Calu3 (cell line): Measurements from ENCODE around the gene SIAH3. TPM values are rescaled to one million over a fixed set of nuclear protein-coding genes. Genes with fewer than 3 reads are reported as not detected.

Source experiments
- BruUV-seq: library from RNA; stranded (reverse); fragments of 400-500 nt; replicated peaks from 2 replicates; lab custom pipeline; 2021; lab: Mats Ljungman, UMichigan
- CTCF ChIA-PET: fragments of 300-600 bp; sonication (Branson Sonifier 250); formaldehyde crosslinking; loops from one replicate; lab custom pipeline; 2022; ENCODE audit warnings: antibody characterized with exemption; lab: Charles Lee
- DNase-seq: peaks from one replicate; pipeline ENCODE4 v3.0.0; 2022
- H3K27ac Mint-ChIP-seq: one replicate; pipeline ENCODE4 v1.8.0; 2022; ENCODE audit warnings: mixed read lengths; ENCODE audit not compliant: unreplicated experiment
- H3K27me3 Mint-ChIP-seq: one replicate; pipeline ENCODE4 v1.8.0; 2022; ENCODE audit warnings: mixed read lengths; ENCODE audit not compliant: unreplicated experiment
- H3K36me3 Mint-ChIP-seq: one replicate; pipeline ENCODE4 v1.8.0; 2022; ENCODE audit warnings: mild to moderate bottlenecking, moderate library complexity, mixed read lengths; ENCODE audit not compliant: insufficient read depth, unreplicated experiment
- H3K4me1 Mint-ChIP-seq: one replicate; pipeline ENCODE4 v1.8.0; 2022; ENCODE audit warnings: mild to moderate bottlenecking, low read depth, mixed read lengths; ENCODE audit not compliant: unreplicated experiment
- H3K4me3 Mint-ChIP-seq: one replicate; pipeline ENCODE4 v1.8.0; 2022; ENCODE audit warnings: mild to moderate bottlenecking, low read depth, moderate library complexity, mixed read lengths; ENCODE audit not compliant: unreplicated experiment
- H3K9me3 Mint-ChIP-seq: one replicate; pipeline ENCODE4 v1.8.0; 2022; ENCODE audit warnings: low read depth, mixed read lengths; ENCODE audit not compliant: unreplicated experiment
- CTCF ChIP-seq: fragments of 200-600 bp; IDR thresholded peaks from one replicate; pipeline ENCODE4 v1.8.0; 2022; ENCODE audit warnings: antibody characterized with exemption; ENCODE audit not compliant: unreplicated experiment
- intact Hi-C: fragments of 100-400 bp; cut with micrococcal nuclease; formaldehyde crosslinking; loops from one replicate; pipeline ENCODE4 v1.10.0; 2022; ENCODE audit not compliant: unreplicated experiment
- total RNA-seq: library from RNA; stranded (reverse); gene quantifications from 2 replicates; pipeline ENCODE4 v1.2.3, GENCODE V29; 2022

Gene SIAH3
- total RNA-seq, 1 experiment from 2014 or later, result not detected

GRCh38 chr13:45834411-45834994 lies 17.1 kb downstream of the SIAH3 start:
- Mint-ChIP-seq H3K4me1 (peaks cover 9% of the 10 kb centered on the region), H3K9me3 (no peaks in the 10 kb centered on the region), H3K4me3 (no peak overlapping the region), H3K36me3 (no peaks in the 10 kb centered on the region), H3K27ac (no peak overlapping the region), H3K27me3 (no peaks in the 10 kb centered on the region)
- intact Hi-C loops, result no loop called here
- CTCF ChIA-PET, result no interaction called here
- TF ChIP-seq CTCF, result no peak
- no peak for DNase-seq
- BruUV-seq, result no TSS peak

DNA sequence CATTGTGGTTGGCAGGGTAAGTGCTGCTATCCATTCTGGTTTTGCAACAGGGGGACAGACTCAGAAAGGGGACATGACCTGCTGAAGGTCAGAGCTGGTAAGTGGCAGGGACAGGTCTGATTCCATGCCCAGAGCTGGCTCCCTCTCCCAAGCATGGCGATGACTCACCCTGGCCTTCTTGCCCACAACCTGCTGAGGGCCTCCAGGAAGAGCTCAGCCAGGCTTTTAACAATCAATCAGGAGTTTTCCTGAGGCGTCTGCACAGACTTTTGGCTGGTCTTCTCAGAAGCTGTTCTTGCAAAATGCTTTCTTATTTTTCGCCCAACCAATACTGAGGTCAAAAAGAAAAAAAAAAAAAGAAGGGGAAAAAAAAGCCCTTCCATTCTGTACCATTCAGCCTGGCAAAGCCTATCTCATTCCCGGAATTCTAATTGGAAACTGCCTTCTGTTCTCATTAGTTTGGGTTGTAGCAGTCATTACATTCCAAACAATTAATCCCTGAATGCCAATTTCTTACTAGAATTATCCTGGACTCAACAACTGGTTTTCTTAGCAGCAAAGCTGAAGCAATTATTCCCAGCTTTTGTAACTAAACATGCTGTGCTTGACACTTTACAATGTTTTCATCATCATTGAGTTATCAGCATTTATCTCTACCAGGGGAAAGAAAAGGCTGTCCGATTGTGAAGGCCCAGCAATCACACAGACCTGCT lies 17.7 kb downstream of the SIAH3 start:
- Mint-ChIP-seq H3K36me3 (no peaks in the 10 kb centered on the region), H3K27ac (no peak overlapping the region), H3K9me3 (no peaks in the 10 kb centered on the region), H3K4me1 (peaks cover 9% of the 10 kb centered on the region), H3K27me3 (no peaks in the 10 kb centered on the region), H3K4me3 (no peak overlapping the region)
- CTCF ChIA-PET, result interaction anchor here (0.7 to 1.2 kb wide), 3 partner anchors 11 to 300 kb away, joined by 3 to 5 read pairs (median 4); no protein-coding TSS in a partner anchor
- TF ChIP-seq CTCF, result no peak
- DNase-seq, result peak; percentile 55
- BruUV-seq, result no TSS peak
- intact Hi-C loops, result no loop called here

DNA sequence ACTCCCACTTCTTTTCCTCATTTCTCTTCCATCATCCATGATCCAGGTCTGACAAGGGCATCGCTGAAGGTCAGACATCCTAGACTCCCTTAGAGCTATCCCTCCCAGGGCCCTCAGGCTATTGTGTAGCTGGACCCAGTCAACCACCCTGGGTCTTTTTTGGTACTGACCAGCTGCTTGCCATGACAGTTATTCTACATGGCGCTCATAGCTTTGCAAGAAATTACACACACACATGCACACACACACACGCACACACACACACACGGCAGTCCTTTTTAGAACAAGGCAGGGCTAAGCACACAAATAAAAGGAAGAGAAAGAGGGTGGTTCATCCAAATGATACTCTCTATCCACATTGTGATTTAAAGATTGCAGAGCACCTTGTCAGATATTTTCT lies 18.3 kb downstream of the SIAH3 start:
- CTCF ChIA-PET, result interaction anchor here (0.7 to 1.2 kb wide), 3 partner anchors 11 to 300 kb away, joined by 3 to 5 read pairs (median 4); no protein-coding TSS in a partner anchor
- intact Hi-C loops, result no loop called here
- Mint-ChIP-seq H3K36me3 (no peaks in the 10 kb centered on the region), H3K4me3 (no peak overlapping the region), H3K27ac (no peak overlapping the region), H3K27me3 (no peaks in the 10 kb centered on the region), H3K9me3 (no peaks in the 10 kb centered on the region), H3K4me1 (peaks cover 9% of the 10 kb centered on the region)
- no TSS peak for BruUV-seq
- TF ChIP-seq CTCF, result no peak
- no peak for DNase-seq

DNA sequence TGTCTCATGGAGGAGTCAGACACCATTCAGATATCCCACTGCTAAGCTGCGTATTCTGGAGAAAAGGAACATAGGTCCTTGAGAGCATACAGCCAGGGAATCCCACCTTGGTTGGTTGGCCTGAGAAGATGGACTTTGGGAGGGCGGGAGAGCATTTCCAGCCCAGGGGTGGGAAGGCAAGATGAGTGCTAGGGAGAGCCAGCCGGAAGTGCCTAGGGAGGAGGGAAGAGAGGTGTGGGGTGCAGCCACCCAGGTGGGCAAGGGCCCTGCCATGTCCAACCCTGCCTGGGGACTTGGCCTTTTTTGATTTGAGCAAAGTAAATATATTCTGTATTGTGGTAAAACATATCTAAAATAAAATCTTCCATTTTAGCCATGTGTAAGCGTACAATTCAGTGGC lies 19.7 kb downstream of the SIAH3 start:
- intact Hi-C loops, result no loop called here
- CTCF ChIA-PET, result no interaction called here
- TF ChIP-seq CTCF, result no peak
- Mint-ChIP-seq H3K4me1 (no peaks in the 10 kb centered on the region), H3K4me3 (no peak overlapping the region), H3K27ac (no peak overlapping the region), H3K36me3 (no peaks in the 10 kb centered on the region), H3K27me3 (no peaks in the 10 kb centered on the region), H3K9me3 (no peaks in the 10 kb centered on the region)
- no peak for DNase-seq
- no TSS peak for BruUV-seq
